GM19455 (cell line): ENCODE data around the gene ECSIT.
"Not testable (repeated sequence)": the region's sequence is repeated elsewhere in the genome, so short reads cannot be mapped to it uniquely, and the experiment has no call there.

Experiments used
- ATAC-seq: cut with Tn5 transposase; IDR thresholded peaks from one replicate; pipeline ENCODE4 v1.9.1; 2021; ENCODE audit not compliant: unreplicated experiment

ECSIT gene

GRCh38 chr19:11528551-11529341 lies at the start of gene ECSIT:
TSS of gene ECSIT (minus strand) at chr19:11529134. CDS start at chr19:11519170, 9,964 bp downstream.
- ATAC-seq, result peak; percentile 92

- no peak for ATAC-seq
Measured at GRCh38 chr19:11577451-11578257, 48.7 kb upstream of the ECSIT start, which contains the start of gene ACP5. TSS of gene ACP5 (minus strand) at chr19:11577645. CDS start at chr19:11577317, 328 bp downstream.

- no peak for ATAC-seq
Measured at GRCh38 chr19:11576227-11576626, 47.3 kb upstream of the ECSIT start.

GRCh38 chr19:11574689-11575088 lies 45.8 kb upstream of the ECSIT start:
- no peak for ATAC-seq

- not testable (repeated sequence) for ATAC-seq
Measured at GRCh38 chr19:11573763-11574162, 44.8 kb upstream of the ECSIT start.

- not testable (repeated sequence) for ATAC-seq
Measured at GRCh38 chr19:11573354-11573753, 44.4 kb upstream of the ECSIT start.

GRCh38 chr19:11570039-11570462 lies 41.1 kb upstream of the ECSIT start:
- no peak for ATAC-seq

GRCh38 chr19:11566164-11566563 lies 37.2 kb upstream of the ECSIT start:
- no peak for ATAC-seq

- not testable (repeated sequence) for ATAC-seq
Measured at GRCh38 chr19:11565649-11565980, 36.7 kb upstream of the ECSIT start.

GRCh38 chr19:11564082-11564807 lies 35.3 kb upstream of the ECSIT start:
- ATAC-seq, result not testable (repeated sequence)

- ATAC-seq, result no peak
Measured at GRCh38 chr19:11563532-11563931, 34.6 kb upstream of the ECSIT start.

GRCh38 chr19:11560404-11561051 lies 31.6 kb upstream of the ECSIT start:
- no peak for ATAC-seq

- peak; percentile 64 for ATAC-seq
Measured at GRCh38 chr19:11558881-11559828, 30.2 kb upstream of the ECSIT start, which contains the start of gene ELOF1. TSS of gene ELOF1 (minus strand) at chr19:11559230. CDS start at chr19:11554347, 4,883 bp downstream.

- no peak for ATAC-seq
Measured at GRCh38 chr19:11556634-11557420, 27.9 kb upstream of the ECSIT start.

GRCh38 chr19:11555246-11555645 lies 26.3 kb upstream of the ECSIT start:
- ATAC-seq, result no peak

- ATAC-seq, result no peak
Measured at GRCh38 chr19:11554160-11554559, 25.2 kb upstream of the ECSIT start.

GRCh38 chr19:11552666-11553372 lies 23.9 kb upstream of the ECSIT start:
- ATAC-seq, result no peak

- no peak for ATAC-seq
Measured at GRCh38 chr19:11551603-11552235, 22.8 kb upstream of the ECSIT start.
